Activated T-cell treated with anti-CD3 and anti-CD28 coated beads, Interleukin-2, amount 50 U/mL, for 4 hours (primary cell): ENCODE data around the gene USP4. TPM values are rescaled to one million over a fixed set of nuclear protein-coding genes. Genes with fewer than 3 reads are reported as not detected.
"Not testable (repeated sequence)": the region's sequence is repeated elsewhere in the genome, so short reads cannot be mapped to it uniquely, and the experiment has no call there.

Experiments
- ATAC-seq, 2 donors: fragments of 200-7000 bp; cut with Tn5 transposase; one replicate each; pipeline ENCODE4 v1.10.0; 2021
- DNase-seq: peaks from one replicate; pipeline ENCODE4 v3.0.0-alpha.2; 2020
- H3K27me3 Mint-ChIP-seq: one replicate; pipeline ENCODE4 v1.8.0; 2021; ENCODE audit warnings: low read depth, mixed read lengths
- H3K36me3 Mint-ChIP-seq: one replicate; pipeline ENCODE4 v1.8.0; 2022; ENCODE audit warnings: mixed read lengths; ENCODE audit not compliant: insufficient read depth
- H3K4me1 Mint-ChIP-seq: one replicate; pipeline ENCODE4 v1.8.0; 2021; ENCODE audit warnings: low read depth, mixed read lengths
- H3K4me3 Mint-ChIP-seq: one replicate; pipeline ENCODE4 v1.8.0; 2021; ENCODE audit warnings: mild to moderate bottlenecking, moderate library complexity, mixed read lengths
- H3K9me3 Mint-ChIP-seq: one replicate; pipeline ENCODE4 v1.8.0; 2021; ENCODE audit warnings: mixed read lengths
- total RNA-seq, 3 donors: library from RNA; stranded (reverse); gene quantifications; one replicate each; pipeline ENCODE4 v1.2.1, GENCODE V29; 2021

Gene USP4
- total RNA-seq, 3 donors from 2014 or later, result 60.1 to 71.3 (median 61.6) TPM

- Mint-ChIP-seq H3K4me1 (no peaks in the 10 kb centered on the region), H3K9me3 (no peaks in the 10 kb centered on the region), H3K27me3 (no peaks in the 10 kb centered on the region), H3K4me3 (no peak overlapping the region), H3K36me3 (peaks cover 6% of the 10 kb centered on the region)
- DNase-seq (no peak), ATAC-seq (no peak)
Observed at GRCh38 chr3:49265661-49266386, 74.0 kb downstream of the USP4 start.

- Mint-ChIP-seq H3K9me3 (no peaks in the 10 kb centered on the region), H3K36me3 (no peaks in the 10 kb centered on the region), H3K27me3 (no peaks in the 10 kb centered on the region), H3K4me1 (no peaks in the 10 kb centered on the region), H3K4me3 (no peak overlapping the region)
- ATAC-seq, result no peak
- no peak for DNase-seq
Observed at GRCh38 chr3:49263159-49263889, 76.5 kb downstream of the USP4 start.

- no peaks in the 10 kb centered on the region for H3K27me3 Mint-ChIP-seq
- no peak for ATAC-seq
- H3K9me3 Mint-ChIP-seq, result no peaks in the 10 kb centered on the region
- H3K4me3 Mint-ChIP-seq, result no peak overlapping the region
- no peak for DNase-seq
- no peaks in the 10 kb centered on the region for H3K4me1 Mint-ChIP-seq
- no peaks in the 10 kb centered on the region for H3K36me3 Mint-ChIP-seq
Observed at GRCh38 chr3:49260806-49261324, 79.0 kb downstream of the USP4 start.

GRCh38 chr3:49257187-49257586 is 82.7 kb downstream of the USP4 start:
- H3K27me3 Mint-ChIP-seq, result no peaks in the 10 kb centered on the region
- no peak overlapping the region for H3K4me3 Mint-ChIP-seq
- DNase-seq (no peak), ATAC-seq (no peak)
- H3K9me3 Mint-ChIP-seq, result no peaks in the 10 kb centered on the region
- H3K36me3 Mint-ChIP-seq, result no peaks in the 10 kb centered on the region
- H3K4me1 Mint-ChIP-seq, result no peaks in the 10 kb centered on the region

GRCh38 chr3:49255718-49256511 is 83.9 kb downstream of the USP4 start:
- H3K36me3 Mint-ChIP-seq, result no peaks in the 10 kb centered on the region
- H3K4me3 Mint-ChIP-seq, result no peak overlapping the region
- ATAC-seq (no peak), DNase-seq (no peak)
- H3K9me3 Mint-ChIP-seq, result no peaks in the 10 kb centered on the region
- H3K27me3 Mint-ChIP-seq, result no peaks in the 10 kb centered on the region
- no peaks in the 10 kb centered on the region for H3K4me1 Mint-ChIP-seq

- DNase-seq (no peak), ATAC-seq (no peak)
- Mint-ChIP-seq H3K4me1 (no peaks in the 10 kb centered on the region), H3K4me3 (no peak overlapping the region), H3K36me3 (no peaks in the 10 kb centered on the region), H3K27me3 (no peaks in the 10 kb centered on the region), H3K9me3 (no peaks in the 10 kb centered on the region)
Observed at GRCh38 chr3:49255112-49255511, 84.7 kb downstream of the USP4 start.

- DNase-seq (no peak), ATAC-seq (no peak)
- no peaks in the 10 kb centered on the region for H3K27me3 Mint-ChIP-seq
- no peaks in the 10 kb centered on the region for H3K4me1 Mint-ChIP-seq
- no peaks in the 10 kb centered on the region for H3K36me3 Mint-ChIP-seq
- H3K4me3 Mint-ChIP-seq, result no peak overlapping the region
- H3K9me3 Mint-ChIP-seq, result no peaks in the 10 kb centered on the region
Observed at GRCh38 chr3:49253512-49253911, 86.3 kb downstream of the USP4 start.

- DNase-seq (no peak), ATAC-seq (no peak)
- Mint-ChIP-seq H3K4me3 (no peak overlapping the region), H3K9me3 (no peaks in the 10 kb centered on the region), H3K27me3 (no peaks in the 10 kb centered on the region), H3K36me3 (no peaks in the 10 kb centered on the region), H3K4me1 (no peaks in the 10 kb centered on the region)
Observed at GRCh38 chr3:49248840-49249227, 91.0 kb downstream of the USP4 start.

GRCh38 chr3:49244581-49245205 is 95.2 kb downstream of the USP4 start:
- DNase-seq (no peak), ATAC-seq (no peak)
- Mint-ChIP-seq H3K4me1 (no peaks in the 10 kb centered on the region), H3K4me3 (no peak overlapping the region), H3K9me3 (no peaks in the 10 kb centered on the region), H3K36me3 (no peaks in the 10 kb centered on the region), H3K27me3 (peaks cover 5% of the 10 kb centered on the region)

- DNase-seq, ATAC-seq, H3K27me3 Mint-ChIP-seq, H3K4me1 Mint-ChIP-seq, H3K4me3 Mint-ChIP-seq, H3K9me3 Mint-ChIP-seq, H3K36me3 Mint-ChIP-seq: not testable (repeated sequence)
Observed at GRCh38 chr3:49240091-49240490, 99.8 kb downstream of the USP4 start.

- ATAC-seq, result no peak
- H3K36me3 Mint-ChIP-seq, result no peaks in the 10 kb centered on the region
- H3K9me3 Mint-ChIP-seq, result peaks cover 6% of the 10 kb centered on the region
- H3K4me3 Mint-ChIP-seq, result no peak overlapping the region
- H3K27me3 Mint-ChIP-seq, result peaks cover 5% of the 10 kb centered on the region
- no peak for DNase-seq
- no peaks in the 10 kb centered on the region for H3K4me1 Mint-ChIP-seq
Observed at GRCh38 chr3:49238274-49239127, 101.4 kb downstream of the USP4 start.

- Mint-ChIP-seq H3K36me3 (no peaks in the 10 kb centered on the region), H3K27me3 (peaks cover 5% of the 10 kb centered on the region), H3K4me1 (no peaks in the 10 kb centered on the region), H3K9me3 (peaks cover 16% of the 10 kb centered on the region), H3K4me3 (no peak overlapping the region)
- DNase-seq (no peak), ATAC-seq (no peak)
Observed at GRCh38 chr3:49237344-49237743, 102.5 kb downstream of the USP4 start.

- peaks cover 2% of the 10 kb centered on the region for H3K27me3 Mint-ChIP-seq
- DNase-seq (no peak), ATAC-seq (no peak)
- peaks cover 21% of the 10 kb centered on the region for H3K9me3 Mint-ChIP-seq
- no peak overlapping the region for H3K4me3 Mint-ChIP-seq
- no peaks in the 10 kb centered on the region for H3K36me3 Mint-ChIP-seq
- H3K4me1 Mint-ChIP-seq, result no peaks in the 10 kb centered on the region
Observed at GRCh38 chr3:49236226-49236625, 103.6 kb downstream of the USP4 start.
